SU-DHL-6 (cell line): ENCODE measurements around the gene SAMD11.
"Not testable (repeated sequence)": the region's sequence is repeated elsewhere in the genome, so short reads cannot be mapped to it uniquely, and the experiment has no call there.

Experiments
- EZH2phosphoT487 ChIP-seq: fragments of 200-600 bp; sonication (generic), shearing (Covaris generic); conservative IDR thresholded peaks from 2 replicates; pipeline ENCODE4 v1.6.1; 2018; ENCODE audit warnings: mild to moderate bottlenecking, antibody characterized with exemption, low read length, moderate library complexity, mixed read lengths
- TF ChIP-seq, protein P1 (sequence below): fragments of 200-600 bp; sonication (generic); IDR thresholded peaks from one replicate; pipeline ENCODE4 v1.5.1; 2017; ENCODE audit warnings: antibody characterized with exemption, mild to moderate bottlenecking, low read length, moderate library complexity; ENCODE audit not compliant: insufficient read depth, poor library complexity, severe bottlenecking

DNA sequence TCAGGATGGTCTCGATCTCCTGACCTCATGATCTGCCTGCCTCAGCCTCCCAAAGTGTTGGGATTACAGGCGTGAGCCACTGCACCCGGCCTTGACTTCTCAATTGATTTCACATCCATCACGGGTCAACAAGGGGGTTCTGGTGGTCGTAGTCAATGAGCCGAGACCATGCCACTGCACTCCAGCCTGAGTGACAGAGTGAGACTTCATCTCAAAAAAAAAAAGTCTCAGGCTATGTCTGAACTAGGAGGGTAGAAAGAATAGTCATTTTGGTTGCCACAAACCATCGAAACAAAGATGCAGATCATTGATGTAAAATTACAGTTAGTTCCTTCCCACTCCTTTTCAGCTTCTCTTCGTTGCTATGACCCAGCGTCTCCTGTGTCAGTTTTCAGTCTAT is 33.5 kb upstream of the SAMD11 start:
- TF ChIP-seq, protein P1, sequence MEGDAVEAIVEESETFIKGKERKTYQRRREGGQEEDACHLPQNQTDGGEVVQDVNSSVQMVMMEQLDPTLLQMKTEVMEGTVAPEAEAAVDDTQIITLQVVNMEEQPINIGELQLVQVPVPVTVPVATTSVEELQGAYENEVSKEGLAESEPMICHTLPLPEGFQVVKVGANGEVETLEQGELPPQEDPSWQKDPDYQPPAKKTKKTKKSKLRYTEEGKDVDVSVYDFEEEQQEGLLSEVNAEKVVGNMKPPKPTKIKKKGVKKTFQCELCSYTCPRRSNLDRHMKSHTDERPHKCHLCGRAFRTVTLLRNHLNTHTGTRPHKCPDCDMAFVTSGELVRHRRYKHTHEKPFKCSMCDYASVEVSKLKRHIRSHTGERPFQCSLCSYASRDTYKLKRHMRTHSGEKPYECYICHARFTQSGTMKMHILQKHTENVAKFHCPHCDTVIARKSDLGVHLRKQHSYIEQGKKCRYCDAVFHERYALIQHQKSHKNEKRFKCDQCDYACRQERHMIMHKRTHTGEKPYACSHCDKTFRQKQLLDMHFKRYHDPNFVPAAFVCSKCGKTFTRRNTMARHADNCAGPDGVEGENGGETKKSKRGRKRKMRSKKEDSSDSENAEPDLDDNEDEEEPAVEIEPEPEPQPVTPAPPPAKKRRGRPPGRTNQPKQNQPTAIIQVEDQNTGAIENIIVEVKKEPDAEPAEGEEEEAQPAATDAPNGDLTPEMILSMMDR: not testable (repeated sequence)
- not testable (repeated sequence) for TF ChIP-seq EZH2phosphoT487
